SK-N-SH (cell line): ENCODE results near the gene SPTBN1. TPM values are rescaled to one million over a fixed set of nuclear protein-coding genes. Genes with fewer than 3 reads are reported as not detected.

ENCODE experiments used
- CTCF ChIA-PET: fragments of 300-600, 350-600 bp; formaldehyde crosslinking; extraction: SDS; loops from one replicate; lab custom pipeline; 2021; lab: Yijun Ruan, JAX
- POLR2A ChIA-PET: fragments of 350-600 bp; sonication (Branson Sonifier 250); formaldehyde crosslinking; extraction: SDS; loops from one replicate; lab custom pipeline; 2020; ENCODE audit warnings: antibody characterized with exemption, inconsistent platforms; lab: Yijun Ruan, JAX
- DNase-seq: peaks from one replicate; pipeline ENCODE4 v3.0.0; 2012
- H2AFZ ChIP-seq: fragments of 200-600 bp; sonication (generic); 2 replicates; pipeline ENCODE4 v1.8.1; 2016; ENCODE audit warnings: antibody characterized with exemption, mild to moderate bottlenecking, low read depth
- H3F3A ChIP-seq: fragments of 200-600 bp; sonication (generic); replicated peaks from 2 replicates; pipeline ENCODE3; 2016; ENCODE audit warnings: antibody characterized with exemption, mild to moderate bottlenecking; ENCODE audit not compliant: insufficient read depth
- H3K27ac ChIP-seq, 2 experiments: fragments of 200-500 bp in 1 of 2; fragments of 200-600 bp in 1 of 2; sonication (Bioruptor generic) in 1 of 2; sonication (generic), shearing (Covaris generic) in 1 of 2; 2 replicates each; pipeline versions ENCODE4 v1.5.1 to v1.6.1; 2014 to 2016; ENCODE audit warnings: low read depth in 2 of 2, inconsistent platforms in 1 of 2, low read length in 1 of 2, mild to moderate bottlenecking in 1 of 2, mixed read lengths in 1 of 2
- H3K27me3 ChIP-seq: fragments of 200-600 bp; sonication (generic), shearing (Covaris generic); 2 replicates; pipeline ENCODE4 v1.6.1; 2016; ENCODE audit warnings: mixed run types; ENCODE audit not compliant: insufficient read depth
- H3K36me3 ChIP-seq, 2 experiments: fragments of 200-500 bp in 1 of 2; fragments of 200-600 bp in 1 of 2; sonication (Bioruptor generic) in 1 of 2; sonication (generic) in 1 of 2; replicated peaks in 1 of 2; 2 replicates each; pipeline versions ENCODE3 to v1.5.1; 2014 to 2016; ENCODE audit warnings: low read length in 1 of 2, mild to moderate bottlenecking in 1 of 2; ENCODE audit not compliant: insufficient read depth in 2 of 2, control insufficient read depth in 1 of 2
- H3K4me1 ChIP-seq, 2 experiments: fragments of 200-500 bp in 1 of 2; fragments of 200-600 bp in 1 of 2; sonication (Bioruptor generic) in 1 of 2; sonication (generic), shearing (Covaris generic) in 1 of 2; 2 replicates each; pipeline versions ENCODE4 v1.5.1 to v1.6.1; 2014 to 2016; ENCODE audit warnings: low read depth in 1 of 2, low read length in 1 of 2, mixed run types in 1 of 2; ENCODE audit not compliant: insufficient read depth in 2 of 2, control insufficient read depth in 1 of 2
- H3K4me2 ChIP-seq: fragments of 200-600 bp; sonication (generic), shearing (Covaris generic); 2 replicates; pipeline ENCODE4 v1.6.1; 2017; ENCODE audit warnings: mixed run types
- H3K4me3 ChIP-seq, 2 experiments: fragments of 200-500 bp in 1 of 2; fragments of 200-600 bp in 1 of 2; sonication (Bioruptor generic) in 1 of 2; sonication (generic), shearing (Covaris generic) in 1 of 2; 2 replicates each; pipeline versions ENCODE4 v1.5.1 to v1.8.1; 2014 to 2016; ENCODE audit warnings: low read depth in 2 of 2, inconsistent platforms in 1 of 2, low read length in 1 of 2, mild to moderate bottlenecking in 1 of 2, mixed read lengths in 1 of 2, moderate library complexity in 1 of 2
- H3K79me2 ChIP-seq: fragments of 200-600 bp; sonication (generic); 2 replicates; pipeline ENCODE4 v1.8.1; 2017; ENCODE audit warnings: mild to moderate bottlenecking; ENCODE audit not compliant: insufficient read depth
- H3K9ac ChIP-seq: fragments of 200-600 bp; sonication (generic); 2 replicates; pipeline ENCODE4 v1.6.1; 2017; ENCODE audit warnings: mixed run types
- H3K9me2 ChIP-seq: fragments of 200-600 bp; sonication (generic); 2 replicates; pipeline ENCODE4 v1.6.1; 2017; ENCODE audit warnings: mixed run types
- H3K9me3 ChIP-seq: fragments of 200-600 bp; sonication (generic); 2 replicates; pipeline ENCODE4 v1.6.1; 2017; ENCODE audit warnings: mixed run types, mild to moderate bottlenecking, moderate library complexity
- H4K20me1 ChIP-seq: fragments of 200-600 bp; sonication (generic); 2 replicates; pipeline ENCODE4 v1.6.1; 2017; ENCODE audit warnings: mild to moderate bottlenecking, mixed run types; ENCODE audit not compliant: insufficient read depth
- EZH2phosphoT487 ChIP-seq: fragments of 200-600 bp; sonication (generic); IDR thresholded peaks from 2 replicates; pipeline ENCODE4 v1.6.1; 2017; ENCODE audit warnings: low read depth, mixed run types, mild to moderate bottlenecking, antibody characterized with exemption, moderate library complexity, borderline replicate concordance
- FOSL2 ChIP-seq: IDR thresholded peaks from 2 replicates; pipeline ENCODE4 v1.4.0; 2012; ENCODE audit warnings: low read depth, mild to moderate bottlenecking, moderate library complexity, borderline replicate concordance
- FOXJ3 ChIP-seq: sonication (generic); formaldehyde crosslinking; IDR thresholded peaks from 2 replicates; pipeline ENCODE4 v1.5.1; 2020; ENCODE audit warnings: mild to moderate bottlenecking, missing genetic modification reagents
- GABPA ChIP-seq: IDR thresholded peaks from 2 replicates; pipeline ENCODE4 v1.4.0; 2012; ENCODE audit warnings: low read depth, mild to moderate bottlenecking
- MAX ChIP-seq: IDR thresholded peaks from 2 replicates; pipeline ENCODE4 v1.4.0; 2012; ENCODE audit warnings: low read depth
- MEF2A ChIP-seq: IDR thresholded peaks from 2 replicates; pipeline ENCODE4 v1.4.0; 2012; ENCODE audit warnings: low read depth, borderline replicate concordance
- MXI1 ChIP-seq: IDR thresholded peaks from 2 replicates; pipeline ENCODE4 v1.6.1; 2012; ENCODE audit warnings: mild to moderate bottlenecking, low read depth, low read length, improper control_type of control experiment
- NFIC ChIP-seq: IDR thresholded peaks from 2 replicates; pipeline ENCODE4 v1.4.0; 2012; ENCODE audit warnings: borderline replicate concordance
- POLR2AphosphoS5 ChIP-seq: IDR thresholded peaks from 2 replicates; pipeline ENCODE4 v1.6.1; 2012; ENCODE audit warnings: low read depth, low read length
- RCOR1 ChIP-seq: fragments of 150-350 bp; IDR thresholded peaks from 2 replicates; pipeline ENCODE4 v1.6.1; 2017; ENCODE audit warnings: antibody characterized with exemption, low read length
- RFX5 ChIP-seq: IDR thresholded peaks from 2 replicates; pipeline ENCODE4 v1.6.1; 2012; ENCODE audit warnings: mild to moderate bottlenecking, improper control_type of control experiment, low read length
- RXRA ChIP-seq: IDR thresholded peaks from 2 replicates; pipeline ENCODE4 v1.4.0; 2012; ENCODE audit warnings: low read depth, mild to moderate bottlenecking, borderline replicate concordance
- SMC3 ChIP-seq: IDR thresholded peaks from 2 replicates; pipeline ENCODE4 v1.6.1; 2012; ENCODE audit warnings: low read depth, low read length, improper control_type of control experiment
- TAF1 ChIP-seq: IDR thresholded peaks from 2 replicates; pipeline ENCODE4 v1.6.1; 2012; ENCODE audit warnings: low read depth, mild to moderate bottlenecking, low read length, moderate library complexity, borderline replicate concordance
- TCF12 ChIP-seq: IDR thresholded peaks from 2 replicates; pipeline ENCODE4 v1.4.0; 2012
- TEAD4 ChIP-seq: IDR thresholded peaks from 2 replicates; pipeline ENCODE4 v1.4.0; 2012; ENCODE audit warnings: mild to moderate bottlenecking, borderline replicate concordance; ENCODE audit not compliant: insufficient read depth
- WGBS: methylation state at CpG from one replicate; pipeline ENCODE4 v1.1.6; 2017; ENCODE audit warnings: low lambda C conversion rate; 5-methylcytosine and 5-hydroxymethylcytosine counted together
- polyA plus RNA-seq, 3 experiments: library from polyadenylated mRNA; depleted of rRNA; stranded (reverse); fragments of >200 nt; gene quantifications; 2 replicates each; pipeline ENCODE4 v1.2.3, GENCODE V29; 2012

Gene SPTBN1
- polyA plus RNA-seq, 1 of the 3 experiments (the other 2 are of a cell fraction), result 29.1 TPM

DNA sequence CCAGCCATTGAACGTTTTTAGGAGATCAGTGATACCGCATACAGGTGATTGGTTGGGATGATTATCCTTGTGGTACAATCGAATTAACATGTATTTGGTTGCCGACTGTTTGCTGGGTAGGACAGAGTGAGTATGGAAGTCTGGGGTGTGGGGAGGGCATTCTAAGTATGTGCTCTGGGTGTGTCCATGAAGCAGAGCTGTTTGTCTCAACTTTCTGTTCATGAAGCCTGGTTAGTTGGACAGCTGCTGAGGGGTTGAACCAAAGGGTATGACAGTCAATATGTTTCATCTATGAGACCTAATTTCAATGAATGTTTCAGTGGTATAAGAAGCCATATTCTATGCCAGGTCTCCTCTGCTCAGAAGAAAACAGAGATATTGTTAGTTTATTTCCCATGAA lies 21.9 kb upstream of the SPTBN1 start:
- ChIA-PET POLR2A (no interaction called here), CTCF (no interaction called here)
- no peak overlapping the region for H2AFZ ChIP-seq

DNA sequence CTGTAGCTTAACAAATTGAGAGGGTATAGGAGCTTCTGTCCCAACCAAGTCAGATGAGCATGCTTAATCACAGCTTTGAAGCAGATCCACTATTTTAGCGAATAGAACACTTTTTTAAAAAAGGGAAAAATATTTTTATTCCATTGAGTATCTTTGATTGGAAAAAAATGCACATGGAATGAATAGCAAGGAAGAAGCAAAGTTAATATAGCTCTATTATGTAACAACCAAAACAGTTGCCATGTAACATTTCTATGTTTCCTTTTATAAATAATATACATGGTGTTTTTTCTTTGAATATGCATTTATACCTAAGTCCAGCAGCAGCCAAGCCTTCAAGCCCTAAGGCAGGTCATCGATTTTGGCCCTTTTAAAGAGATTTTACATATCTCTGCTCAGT lies 21.4 kb upstream of the SPTBN1 start:
- H3K79me2 ChIP-seq, result no peaks in the 10 kb centered on the region
- H3K9ac ChIP-seq, result no peak overlapping the region
- no peaks in the 10 kb centered on the region for H3K9me2 ChIP-seq
- peaks cover 0 to 2% of the 10 kb centered on the region in 2 experiments; a peak in 1 of 4 replicates for H3K4me1 ChIP-seq
- H4K20me1 ChIP-seq, result no peaks in the 10 kb centered on the region
- no peaks in the 10 kb centered on the region for H3K9me3 ChIP-seq
- DNase-seq, result no peak
- H3F3A ChIP-seq, result no peaks in the 10 kb centered on the region
- H3K4me2 ChIP-seq, result no peak overlapping the region
- TF ChIP-seq TCF12, result no peak
- no peak for TF ChIP-seq TAF1
- no peak for TF ChIP-seq FOXJ3
- TF ChIP-seq GABPA, result no peak
- no peak for TF ChIP-seq MEF2A
- TF ChIP-seq POLR2AphosphoS5, result no peak
- TF ChIP-seq EZH2phosphoT487, result no peak
- no peak for TF ChIP-seq NFIC
- TF ChIP-seq RXRA, result no peak
- POLR2A ChIA-PET, result no interaction called here
- CTCF ChIA-PET, result interaction anchor here (1.2 kb wide), 1 partner anchor 23 kb away, joined by 3 read pairs; no protein-coding TSS in a partner anchor
- WGBS, result 58% methylated on average over 2 of the region's 2 CpGs
- no peak overlapping the region for H3K27ac ChIP-seq
- H3K4me3 ChIP-seq, result no peak overlapping the region
- no peaks in the 10 kb centered on the region for H3K36me3 ChIP-seq
- H2AFZ ChIP-seq, result no peak overlapping the region
- H3K27me3 ChIP-seq, result no peaks in the 10 kb centered on the region

More for the DNA sequence above, 21.9 kb upstream of the SPTBN1 start:
- Histone ChIP-seq H3K27ac (no peak overlapping the region), H3K27me3 (no peaks in the 10 kb centered on the region), H3K9me2 (no peaks in the 10 kb centered on the region), H3K4me2 (no peak overlapping the region), H3K4me1 (peaks cover 0 to 2% of the 10 kb centered on the region in 2 experiments; a peak in 1 of 4 replicates), H3K9ac (no peak overlapping the region), H3F3A (no peaks in the 10 kb centered on the region), H3K9me3 (no peaks in the 10 kb centered on the region), H3K4me3 (no peak overlapping the region), H4K20me1 (no peaks in the 10 kb centered on the region), H3K36me3 (no peaks in the 10 kb centered on the region), H3K79me2 (no peaks in the 10 kb centered on the region)
- 74% methylated on average over 4 of the region's 4 CpGs for WGBS
- no peak for DNase-seq
- no peak for TF ChIP-seq RCOR1
- TF ChIP-seq MAX, result no peak
- TF ChIP-seq MXI1, result no peak
- TF ChIP-seq SMC3, result no peak
- no peak for TF ChIP-seq NFIC
- TF ChIP-seq FOSL2, result no peak
- TF ChIP-seq TEAD4, result no peak
- no peak for TF ChIP-seq TAF1
- TF ChIP-seq EZH2phosphoT487, result no peak
- TF ChIP-seq RFX5, result no peak
- no peak for TF ChIP-seq FOXJ3
- no peak for TF ChIP-seq MEF2A
- no peak for TF ChIP-seq TCF12
